ENCODE data around the gene C16orf74. TPM values are rescaled to one million over a fixed set of nuclear protein-coding genes. Genes with fewer than 3 reads are reported as not detected.

C16orf74 gene
- total RNA-seq, 1 donor: 8.2 TPM

- no peak for DNase-seq (ENCODE audit: low read depth)
- no peak overlapping the region for H3K4me3 ChIP-seq (ENCODE audit: low read depth, low read length)
- TF ChIP-seq, protein P1, sequence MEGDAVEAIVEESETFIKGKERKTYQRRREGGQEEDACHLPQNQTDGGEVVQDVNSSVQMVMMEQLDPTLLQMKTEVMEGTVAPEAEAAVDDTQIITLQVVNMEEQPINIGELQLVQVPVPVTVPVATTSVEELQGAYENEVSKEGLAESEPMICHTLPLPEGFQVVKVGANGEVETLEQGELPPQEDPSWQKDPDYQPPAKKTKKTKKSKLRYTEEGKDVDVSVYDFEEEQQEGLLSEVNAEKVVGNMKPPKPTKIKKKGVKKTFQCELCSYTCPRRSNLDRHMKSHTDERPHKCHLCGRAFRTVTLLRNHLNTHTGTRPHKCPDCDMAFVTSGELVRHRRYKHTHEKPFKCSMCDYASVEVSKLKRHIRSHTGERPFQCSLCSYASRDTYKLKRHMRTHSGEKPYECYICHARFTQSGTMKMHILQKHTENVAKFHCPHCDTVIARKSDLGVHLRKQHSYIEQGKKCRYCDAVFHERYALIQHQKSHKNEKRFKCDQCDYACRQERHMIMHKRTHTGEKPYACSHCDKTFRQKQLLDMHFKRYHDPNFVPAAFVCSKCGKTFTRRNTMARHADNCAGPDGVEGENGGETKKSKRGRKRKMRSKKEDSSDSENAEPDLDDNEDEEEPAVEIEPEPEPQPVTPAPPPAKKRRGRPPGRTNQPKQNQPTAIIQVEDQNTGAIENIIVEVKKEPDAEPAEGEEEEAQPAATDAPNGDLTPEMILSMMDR (IDR thresholded peaks at IDR 0.05; ENCODE audit: insufficient read depth, low read depth, low read length): no peak
Observed at GRCh38 chr16:85670840-85671239, 80.1 kb downstream of the C16orf74 start.

DNA sequence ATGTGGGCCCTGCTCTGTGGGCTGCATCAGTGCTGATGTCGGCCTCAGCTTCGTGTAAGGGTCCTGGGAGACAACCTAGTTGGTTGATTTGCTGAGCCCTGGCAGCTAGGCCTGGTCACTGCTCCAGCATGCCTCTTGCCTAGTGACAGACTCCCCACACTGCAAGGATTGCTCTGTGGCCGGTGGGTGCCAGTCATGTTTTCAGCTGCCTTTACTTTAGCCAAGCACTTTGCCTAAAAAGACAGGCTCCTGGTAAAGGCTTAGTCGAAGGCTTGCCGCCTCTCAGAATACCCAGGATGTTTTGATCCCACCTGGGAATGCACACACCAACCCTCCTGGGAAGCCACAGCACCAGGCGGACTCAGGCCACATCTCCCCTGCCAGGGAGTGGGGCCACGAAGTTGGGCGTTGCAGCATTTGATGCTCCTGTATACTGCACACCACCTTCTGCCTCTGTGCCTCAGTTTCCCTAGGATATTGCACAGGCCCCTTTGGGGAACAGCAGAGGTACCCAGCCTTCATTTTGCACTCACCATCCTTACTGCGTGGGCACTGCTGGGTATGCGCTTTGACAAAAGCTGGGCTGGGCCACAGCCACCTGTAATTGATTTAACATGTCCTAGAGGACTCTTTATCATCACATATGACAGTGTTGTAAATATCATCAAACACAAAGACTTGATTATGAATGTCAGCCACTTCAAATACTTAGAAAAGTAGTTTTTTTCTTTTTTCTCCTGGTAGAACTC, 82.0 kb downstream of the C16orf74 start:
- TF ChIP-seq, protein P1 (IDR thresholded peaks at IDR 0.05; ENCODE audit: insufficient read depth, low read depth, low read length): no peak
- DNase-seq (ENCODE audit: low read depth): no peak

GRCh38 chr16:85667841-85668413, 83.0 kb downstream of the C16orf74 start:
- no peak for DNase-seq (ENCODE audit: low read depth)
- H3K4me3 ChIP-seq (ENCODE audit: low read depth, low read length): no peak overlapping the region

More for the DNA sequence above, 82.0 kb downstream of the C16orf74 start:
- H3K4me3 ChIP-seq (ENCODE audit: low read depth, low read length): no peak overlapping the region

DNA sequence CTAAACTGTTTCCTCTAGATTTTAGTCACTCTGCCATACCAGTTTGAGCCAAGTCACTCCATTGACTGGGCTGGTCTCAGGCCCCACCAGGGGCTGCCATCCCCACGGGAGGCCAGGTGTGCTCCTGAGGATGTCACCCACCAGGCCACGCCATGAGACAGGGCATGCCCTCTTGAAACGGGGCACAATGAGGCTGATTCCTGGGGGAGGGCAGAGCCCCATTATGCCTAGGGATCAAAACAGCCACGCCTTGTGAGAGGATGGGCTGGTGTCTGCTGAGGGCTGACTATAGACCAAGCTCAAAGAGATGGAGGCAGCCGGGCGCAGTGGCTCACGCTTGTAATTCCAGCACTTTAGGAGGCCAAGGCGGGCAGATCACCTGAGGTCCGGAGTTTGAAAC, 83.6 kb downstream of the C16orf74 start:
- no peak for DNase-seq (ENCODE audit: low read depth)
- no peak overlapping the region for H3K4me3 ChIP-seq (ENCODE audit: low read depth, low read length)
- TF ChIP-seq, protein P1 (IDR thresholded peaks at IDR 0.05; ENCODE audit: insufficient read depth, low read depth, low read length): no peak

More at GRCh38 chr16:85667841-85668413, 83.0 kb downstream of the C16orf74 start:
- TF ChIP-seq, protein P1 (IDR thresholded peaks at IDR 0.05; ENCODE audit: insufficient read depth, low read depth, low read length): no peak

- no peak overlapping the region for H3K4me3 ChIP-seq (ENCODE audit: low read depth, low read length)
- no peak for DNase-seq (ENCODE audit: low read depth)
- TF ChIP-seq, protein P1 (IDR thresholded peaks at IDR 0.05; ENCODE audit: insufficient read depth, low read depth, low read length): no peak
Observed at GRCh38 chr16:85665929-85666328, 85.0 kb downstream of the C16orf74 start.

GRCh38 chr16:85665373-85665740, 85.5 kb downstream of the C16orf74 start:
- TF ChIP-seq, protein P1 (IDR thresholded peaks at IDR 0.05; ENCODE audit: insufficient read depth, low read depth, low read length): no peak
- H3K4me3 ChIP-seq (ENCODE audit: low read depth, low read length): no peak overlapping the region
- DNase-seq (ENCODE audit: low read depth): no peak

Measured in fibroblast of villous mesenchyme (primary cell).